Breast epithelium (tissue), 4 donors: ENCODE data around the gene PIEZO1. TPM values are rescaled to one million over a fixed set of nuclear protein-coding genes. Genes with fewer than 3 reads are reported as not detected.

Experiments used
- DNase-seq, 2 donors: peaks; one replicate each; pipeline ENCODE4 v3.0.0-alpha.2; 2019; ENCODE audit warnings: low spot score in 2 of 2
- H3K27ac ChIP-seq, 2 donors: fragments of 200-600 bp; sonication (generic) in 1 of 2; one replicate each; pipeline ENCODE4 v1.5.1; 2016 to 2019; ENCODE audit warnings: mild to moderate bottlenecking in 1 of 2
- H3K27me3 ChIP-seq, 2 donors: fragments of 200-600 bp; sonication (generic) in 1 of 2; one replicate each; pipeline versions ENCODE4 v1.5.1 to v1.6.0; 2017 to 2019; ENCODE audit warnings: control low read depth in 1 of 2, mild to moderate bottlenecking in 1 of 2
- H3K36me3 ChIP-seq: fragments of 200-600 bp; one replicate; pipeline ENCODE4 v1.5.1; 2019
- H3K4me1 ChIP-seq, 2 donors: fragments of 200-600 bp; sonication (generic); one replicate each; pipeline ENCODE4 v1.5.1; 2016 to 2019; ENCODE audit warnings: control low read depth in 1 of 2
- H3K4me3 ChIP-seq, 3 donors: fragments of 200-600 bp; sonication (generic); 1 replicate in 2 of 3; 2 replicates in 1 of 3; pipeline ENCODE4 v1.5.1; 2016 to 2019; ENCODE audit warnings: mild to moderate bottlenecking in 3 of 3, moderate library complexity in 2 of 3
- H3K9me3 ChIP-seq, 2 donors: fragments of 200-600 bp; sonication (generic) in 1 of 2; one replicate each; pipeline ENCODE4 v1.5.1; 2016 to 2019; ENCODE audit warnings: control low read depth in 1 of 2
- POLR2A ChIP-seq: fragments of 450-650 bp; IDR thresholded peaks from one replicate; pipeline ENCODE4 v1.6.1; 2016; ENCODE audit warnings: antibody characterized with exemption, mild to moderate bottlenecking, moderate library complexity
- POLR2AphosphoS5 ChIP-seq, 3 donors: sonication (generic); formaldehyde crosslinking; IDR thresholded peaks; one replicate each; pipeline ENCODE4 v1.6.1; 2017; ENCODE audit warnings: antibody characterized with exemption in 3 of 3
- intact Hi-C: fragments of 100-400 bp; cut with DNase I; formaldehyde crosslinking; loops from one replicate; pipeline ENCODE4 v1.15.1; 2023; ENCODE audit warnings: low total_unique reads
- total RNA-seq, 3 donors: library from RNA; depleted of rRNA; stranded (reverse); fragments of >200 nt; gene quantifications; one replicate each; pipeline ENCODE4 v1.1.0, GENCODE V29; 2016
- TF ChIP-seq, protein P1 (sequence below), 3 donors: fragments of 450-650 bp; IDR thresholded peaks; one replicate each; pipeline ENCODE4 v1.5.1; 2016 to 2017; ENCODE audit warnings: antibody characterized with exemption in 3 of 3, mild to moderate bottlenecking in 3 of 3, moderate library complexity in 3 of 3

Gene PIEZO1
- total RNA-seq, 3 donors from 2014 or later = 90.7 to 181 (median 135) TPM

DNA sequence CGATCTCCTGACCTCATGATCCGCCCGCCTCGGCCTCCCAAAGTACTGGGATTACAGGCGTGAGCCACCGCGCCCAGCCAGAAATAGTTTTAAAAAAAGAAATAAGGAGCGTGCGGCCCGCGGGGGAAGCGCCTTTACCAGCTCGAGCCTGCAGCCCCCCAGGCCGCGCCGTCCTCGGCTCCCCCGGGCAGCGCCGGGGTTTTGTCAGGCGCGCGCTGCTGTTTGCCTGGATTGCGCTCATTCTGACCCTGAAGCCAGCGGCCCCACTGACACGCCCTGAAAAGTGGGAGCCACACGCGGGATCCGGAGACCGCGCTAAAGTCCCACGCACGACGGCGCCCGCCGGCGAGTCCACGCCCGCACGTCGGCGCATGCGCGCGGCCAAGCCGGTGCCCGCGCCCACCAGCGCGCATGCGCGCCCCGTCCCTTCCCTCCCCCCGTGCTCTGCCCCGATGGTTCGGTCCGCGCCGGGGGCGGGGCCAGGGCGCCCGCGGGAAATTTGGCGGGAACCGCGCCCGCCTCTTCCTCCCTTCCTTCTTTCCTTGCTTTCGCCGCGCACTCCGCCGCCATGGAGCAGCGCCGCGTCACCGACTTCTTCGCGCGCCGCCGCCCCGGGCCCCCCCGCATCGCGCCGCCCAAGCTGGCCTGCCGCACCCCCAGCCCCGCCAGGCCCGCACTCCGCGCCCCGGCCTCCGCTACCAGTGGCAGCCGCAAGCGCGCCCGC is 18.4 kb upstream of the PIEZO1 start, which contains the start of gene CDT1:
Gene CDT1, plus strand, starts transcription at position 526 of the 724 bp plus-strand sequence. Its CDS starts 43 bp downstream, at position 569.
- TF ChIP-seq POLR2AphosphoS5 (IDR thresholded peaks at IDR 0.05) = peak in 2 of 3 donors; percentile 28 to 34
- TF ChIP-seq, protein P1, sequence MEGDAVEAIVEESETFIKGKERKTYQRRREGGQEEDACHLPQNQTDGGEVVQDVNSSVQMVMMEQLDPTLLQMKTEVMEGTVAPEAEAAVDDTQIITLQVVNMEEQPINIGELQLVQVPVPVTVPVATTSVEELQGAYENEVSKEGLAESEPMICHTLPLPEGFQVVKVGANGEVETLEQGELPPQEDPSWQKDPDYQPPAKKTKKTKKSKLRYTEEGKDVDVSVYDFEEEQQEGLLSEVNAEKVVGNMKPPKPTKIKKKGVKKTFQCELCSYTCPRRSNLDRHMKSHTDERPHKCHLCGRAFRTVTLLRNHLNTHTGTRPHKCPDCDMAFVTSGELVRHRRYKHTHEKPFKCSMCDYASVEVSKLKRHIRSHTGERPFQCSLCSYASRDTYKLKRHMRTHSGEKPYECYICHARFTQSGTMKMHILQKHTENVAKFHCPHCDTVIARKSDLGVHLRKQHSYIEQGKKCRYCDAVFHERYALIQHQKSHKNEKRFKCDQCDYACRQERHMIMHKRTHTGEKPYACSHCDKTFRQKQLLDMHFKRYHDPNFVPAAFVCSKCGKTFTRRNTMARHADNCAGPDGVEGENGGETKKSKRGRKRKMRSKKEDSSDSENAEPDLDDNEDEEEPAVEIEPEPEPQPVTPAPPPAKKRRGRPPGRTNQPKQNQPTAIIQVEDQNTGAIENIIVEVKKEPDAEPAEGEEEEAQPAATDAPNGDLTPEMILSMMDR (IDR thresholded peaks at IDR 0.05) = no peak
- TF ChIP-seq POLR2A = no peak
- H3K27ac ChIP-seq = peak within 1 kb of the TSS; percentile 10 to 13
- peaks cover 7 to 9% of the 10 kb centered on the region in 2 donors for H3K4me1 ChIP-seq
- intact Hi-C loops = no loop called here
- peak; percentile 65 to 82 for DNase-seq
- no peaks in the 10 kb centered on the region for H3K36me3 ChIP-seq
- H3K4me3 ChIP-seq = peak within 1 kb of the TSS; percentile 52 to 77 (median 72)
- no peaks in the 10 kb centered on the region for H3K27me3 ChIP-seq
- H3K9me3 ChIP-seq = no peaks in the 10 kb centered on the region

DNA sequence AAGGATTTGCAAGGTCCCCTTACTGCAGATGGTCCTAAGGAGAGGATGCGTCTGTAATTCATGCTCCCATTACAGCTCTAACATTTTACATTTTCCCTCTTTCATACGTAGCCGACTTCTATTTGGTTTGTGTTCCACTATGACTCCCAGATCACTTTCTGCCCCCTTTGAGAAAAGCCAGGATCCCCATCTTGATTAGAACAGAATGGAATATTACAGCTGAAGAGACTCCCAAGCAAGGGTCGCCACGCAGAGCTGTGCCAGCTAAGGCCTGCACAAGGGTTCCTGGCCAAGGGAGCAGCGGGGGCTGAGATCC is 15.2 kb upstream of the PIEZO1 start:
- no peaks in the 10 kb centered on the region for H3K9me3 ChIP-seq
- no peaks in the 10 kb centered on the region for H3K36me3 ChIP-seq
- no peak overlapping the region for H3K4me3 ChIP-seq
- no peak overlapping the region for H3K27ac ChIP-seq
- no peaks in the 10 kb centered on the region for H3K27me3 ChIP-seq
- DNase-seq = no peak
- H3K4me1 ChIP-seq = peaks cover 7 to 9% of the 10 kb centered on the region in 2 donors
- intact Hi-C loops = no loop called here
- TF ChIP-seq, protein P1 (IDR thresholded peaks at IDR 0.05) = no peak
- no peak for TF ChIP-seq POLR2AphosphoS5 (IDR thresholded peaks at IDR 0.05)
- no peak for TF ChIP-seq POLR2A

DNA sequence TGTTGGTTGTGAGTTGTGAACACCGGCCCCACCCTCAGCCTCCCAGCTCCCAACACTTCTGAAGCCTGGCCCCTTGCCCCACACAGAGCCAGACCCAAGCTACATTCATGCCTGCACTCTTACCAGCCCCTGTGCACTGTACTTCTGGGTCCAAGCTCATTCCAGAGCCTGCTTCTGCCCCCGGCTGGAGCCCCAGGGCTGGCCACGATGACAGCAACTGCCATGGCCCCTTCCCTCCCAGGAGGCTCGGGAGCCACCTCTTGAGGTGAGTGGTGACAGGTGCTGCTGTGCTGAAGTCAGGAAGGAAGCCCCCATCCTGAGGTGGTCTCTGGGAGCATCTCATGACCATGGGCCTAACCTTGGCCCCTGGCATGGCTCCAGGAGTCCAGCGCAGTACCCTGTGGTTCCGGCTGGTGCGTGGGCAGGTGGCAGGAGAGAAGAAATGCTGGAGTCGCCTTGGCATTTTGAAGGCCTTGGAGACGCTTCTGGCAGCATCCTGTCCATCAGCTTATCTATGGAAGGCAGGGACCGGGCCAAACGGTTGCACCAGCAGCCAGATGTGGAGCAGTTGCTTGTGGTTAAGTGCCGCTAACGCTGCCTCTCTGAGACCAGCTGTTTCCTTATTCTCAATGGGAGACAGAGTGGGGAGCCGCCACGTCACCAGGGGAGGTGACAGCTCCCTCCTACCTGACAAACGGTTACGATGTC is 14.7 kb upstream of the PIEZO1 start:
- intact Hi-C loops = no loop called here
- DNase-seq = no peak
- no peaks in the 10 kb centered on the region for H3K27me3 ChIP-seq
- no peak overlapping the region for H3K4me3 ChIP-seq
- no peak overlapping the region for H3K27ac ChIP-seq
- H3K4me1 ChIP-seq = peaks cover 4 to 9% of the 10 kb centered on the region in 2 donors
- no peak for TF ChIP-seq POLR2A
- H3K36me3 ChIP-seq = no peaks in the 10 kb centered on the region
- H3K9me3 ChIP-seq = no peaks in the 10 kb centered on the region

DNA sequence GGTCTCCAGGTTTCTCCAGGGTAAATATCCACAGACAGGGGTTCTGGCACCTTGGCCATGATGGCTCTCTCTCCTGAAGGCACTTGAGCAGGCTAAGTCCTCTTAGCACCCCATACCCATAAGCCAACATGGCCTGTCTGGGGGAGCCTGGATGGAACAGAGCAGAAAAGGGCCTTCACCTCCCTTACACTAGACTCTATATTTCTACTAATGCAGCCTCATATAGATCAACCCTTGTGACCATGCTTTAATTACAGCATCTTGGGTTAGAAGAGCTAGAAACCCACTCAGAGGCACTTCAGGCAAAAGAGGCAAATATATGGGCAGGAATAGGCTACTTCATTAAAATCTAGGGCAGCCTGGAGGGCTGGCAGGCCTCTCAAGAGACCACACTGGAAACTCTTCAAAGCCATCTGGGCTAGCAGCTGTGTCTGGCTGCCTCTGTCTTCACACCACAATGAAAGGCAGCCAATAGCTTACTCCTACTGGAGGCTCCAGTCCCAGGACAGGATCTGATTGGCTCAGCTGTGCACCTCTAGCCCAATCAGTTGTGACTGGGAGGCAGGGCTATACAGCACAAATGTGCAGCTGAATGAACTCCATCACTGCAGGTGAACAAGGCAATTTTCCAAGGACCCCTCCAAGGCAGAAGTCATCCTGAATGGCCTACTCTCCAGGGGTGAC is 13.9 kb upstream of the PIEZO1 start:
- Histone ChIP-seq H3K4me3 (no peak overlapping the region), H3K27ac (no peak overlapping the region), H3K27me3 (peaks cover 0 to 2% of the 10 kb centered on the region in 2 donors), H3K36me3 (no peaks in the 10 kb centered on the region), H3K9me3 (no peaks in the 10 kb centered on the region), H3K4me1 (peaks cover 0 to 2% of the 10 kb centered on the region in 2 donors)
- no peak for DNase-seq
- intact Hi-C loops = no loop called here
- TF ChIP-seq POLR2AphosphoS5 (IDR thresholded peaks at IDR 0.05) (no peak), POLR2A (no peak)
- TF ChIP-seq, protein P1 (IDR thresholded peaks at IDR 0.05) = no peak

DNA sequence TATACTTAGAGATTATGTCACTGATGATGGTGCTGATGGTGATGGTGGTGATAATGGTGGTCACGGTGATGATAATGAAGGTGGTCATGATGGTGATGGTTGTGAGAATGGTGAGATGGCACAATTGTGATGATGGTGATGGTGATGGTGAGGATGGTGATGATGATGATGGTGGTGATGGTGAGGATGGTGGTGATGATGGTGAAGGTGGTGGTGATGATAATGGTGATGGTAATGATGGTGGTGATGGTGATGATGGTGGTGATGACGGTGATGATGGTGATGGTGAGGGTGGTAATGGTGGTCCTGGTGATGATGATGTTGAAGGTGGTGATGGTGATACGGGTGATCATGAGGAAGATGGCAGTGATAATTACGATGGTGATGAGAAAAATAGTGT is 13.1 kb upstream of the PIEZO1 start:
- H3K36me3 ChIP-seq = no peaks in the 10 kb centered on the region
- DNase-seq = no peak
- intact Hi-C loops = no loop called here
- H3K9me3 ChIP-seq = no peaks in the 10 kb centered on the region
- TF ChIP-seq POLR2AphosphoS5 (IDR thresholded peaks at IDR 0.05) (no peak), POLR2A (no peak)
- TF ChIP-seq, protein P1 (IDR thresholded peaks at IDR 0.05) = no peak
- peaks cover 0 to 11% of the 10 kb centered on the region in 2 donors for H3K27me3 ChIP-seq
- no peaks in the 10 kb centered on the region for H3K4me1 ChIP-seq
- no peak overlapping the region for H3K4me3 ChIP-seq
- H3K27ac ChIP-seq = no peak overlapping the region
